NT2/D1 (cell line): ENCODE results near the gene RAB3IL1.

ENCODE experiments used
- SUZ12 ChIP-seq: IDR thresholded peaks from 2 replicates; pipeline ENCODE4 v1.6.1; 2011; ENCODE audit not compliant: insufficient read length, insufficient read depth; ENCODE audit errors: extremely low read depth
- YY1 ChIP-seq: IDR thresholded peaks from 2 replicates; pipeline ENCODE4 v1.6.1; 2011; ENCODE audit not compliant: insufficient read length, insufficient read depth

- TF ChIP-seq YY1 (no peak), SUZ12 (no peak)
These were observed 36.9 kb downstream of the RAB3IL1 start for GRCh38 chr11:61880454-61880853.
